Epithelial cell of esophagus (primary cell): ENCODE results near the gene SUMO4.

Source experiments
- DNase-seq: peaks from one replicate; pipeline ENCODE4 v3.0.0; 2010; ENCODE audit warnings: low read depth
- H3K4me3 ChIP-seq: 2 replicates; pipeline ENCODE4 v1.5.1; 2011; ENCODE audit warnings: mild to moderate bottlenecking, low read length, control low read depth
- TF ChIP-seq, protein P1 (sequence below): IDR thresholded peaks from 2 replicates; pipeline ENCODE4 v1.5.1; 2011; ENCODE audit warnings: low read depth, mild to moderate bottlenecking, low read length, control low read depth, inconsistent platforms; ENCODE audit not compliant: insufficient read depth; ENCODE audit errors: missing control alignments

Gene SUMO4

DNA sequence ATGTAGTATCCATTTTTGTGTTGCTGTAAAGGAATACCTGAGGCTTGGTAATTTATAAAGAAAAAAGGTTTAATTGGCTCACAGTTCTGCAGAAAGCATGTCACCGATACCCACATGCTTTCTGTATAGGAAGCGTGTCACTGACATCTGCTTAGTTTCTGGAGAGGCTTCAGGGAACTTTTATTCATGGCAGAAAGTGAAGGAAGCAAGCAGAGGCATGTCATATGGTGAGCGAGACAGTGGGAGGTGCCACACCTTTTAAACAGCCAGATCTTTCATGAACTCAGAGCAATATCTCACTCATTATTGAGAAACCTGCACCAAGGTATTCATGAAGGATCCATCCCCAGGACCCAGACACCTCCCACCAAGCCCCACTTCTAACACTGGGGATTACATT, 3.5 kb downstream of the SUMO4 start:
- H3K4me3 ChIP-seq, result no peak overlapping the region
- peak; percentile 88 for DNase-seq
- TF ChIP-seq, protein P1, sequence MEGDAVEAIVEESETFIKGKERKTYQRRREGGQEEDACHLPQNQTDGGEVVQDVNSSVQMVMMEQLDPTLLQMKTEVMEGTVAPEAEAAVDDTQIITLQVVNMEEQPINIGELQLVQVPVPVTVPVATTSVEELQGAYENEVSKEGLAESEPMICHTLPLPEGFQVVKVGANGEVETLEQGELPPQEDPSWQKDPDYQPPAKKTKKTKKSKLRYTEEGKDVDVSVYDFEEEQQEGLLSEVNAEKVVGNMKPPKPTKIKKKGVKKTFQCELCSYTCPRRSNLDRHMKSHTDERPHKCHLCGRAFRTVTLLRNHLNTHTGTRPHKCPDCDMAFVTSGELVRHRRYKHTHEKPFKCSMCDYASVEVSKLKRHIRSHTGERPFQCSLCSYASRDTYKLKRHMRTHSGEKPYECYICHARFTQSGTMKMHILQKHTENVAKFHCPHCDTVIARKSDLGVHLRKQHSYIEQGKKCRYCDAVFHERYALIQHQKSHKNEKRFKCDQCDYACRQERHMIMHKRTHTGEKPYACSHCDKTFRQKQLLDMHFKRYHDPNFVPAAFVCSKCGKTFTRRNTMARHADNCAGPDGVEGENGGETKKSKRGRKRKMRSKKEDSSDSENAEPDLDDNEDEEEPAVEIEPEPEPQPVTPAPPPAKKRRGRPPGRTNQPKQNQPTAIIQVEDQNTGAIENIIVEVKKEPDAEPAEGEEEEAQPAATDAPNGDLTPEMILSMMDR, result no peak

DNA sequence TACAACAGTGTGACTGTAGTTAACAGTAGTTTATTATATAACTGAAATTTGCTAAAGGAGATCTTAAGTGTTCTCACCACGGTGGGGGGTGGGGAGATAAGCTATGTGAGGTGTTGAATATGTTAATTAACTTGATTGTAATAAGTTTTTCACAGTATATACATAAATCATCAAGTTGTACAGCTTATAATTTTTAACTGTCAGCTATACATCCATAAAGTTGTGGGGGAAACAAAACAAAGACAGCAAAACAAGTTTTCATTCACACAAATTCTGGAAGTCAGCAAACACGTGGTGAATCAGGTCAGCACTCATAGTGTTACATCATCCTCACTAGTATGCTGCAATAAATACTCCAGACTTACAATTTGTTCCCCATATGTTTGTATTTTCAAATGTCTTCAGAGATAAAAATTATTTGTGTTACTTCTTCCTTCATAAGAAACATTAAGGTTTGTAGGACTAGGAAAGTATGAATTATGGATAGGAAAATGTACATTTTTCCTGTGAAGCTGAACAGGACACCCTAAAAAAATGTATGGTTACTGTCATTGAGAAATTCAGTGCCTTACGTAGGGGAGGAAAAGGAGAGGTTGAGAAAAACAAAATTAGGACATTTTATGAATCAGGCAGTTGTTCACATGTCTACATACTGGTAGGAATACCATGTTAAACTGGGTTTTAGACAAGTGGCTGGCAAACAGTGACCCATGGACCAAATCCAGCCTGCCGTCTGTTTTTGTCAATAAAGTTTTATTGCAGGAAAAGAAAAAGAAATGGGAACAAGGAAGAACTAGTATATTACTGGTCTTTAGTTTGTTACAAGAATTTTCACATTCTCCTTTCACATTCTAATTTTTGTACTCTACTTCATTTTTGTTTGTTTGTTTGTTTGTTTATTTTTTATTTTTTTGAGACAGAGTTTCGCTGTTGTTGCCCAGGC, 6.0 kb downstream of the SUMO4 start:
- TF ChIP-seq, protein P1, result no peak
- no peak overlapping the region for H3K4me3 ChIP-seq
- DNase-seq, result peak; percentile 52

DNA sequence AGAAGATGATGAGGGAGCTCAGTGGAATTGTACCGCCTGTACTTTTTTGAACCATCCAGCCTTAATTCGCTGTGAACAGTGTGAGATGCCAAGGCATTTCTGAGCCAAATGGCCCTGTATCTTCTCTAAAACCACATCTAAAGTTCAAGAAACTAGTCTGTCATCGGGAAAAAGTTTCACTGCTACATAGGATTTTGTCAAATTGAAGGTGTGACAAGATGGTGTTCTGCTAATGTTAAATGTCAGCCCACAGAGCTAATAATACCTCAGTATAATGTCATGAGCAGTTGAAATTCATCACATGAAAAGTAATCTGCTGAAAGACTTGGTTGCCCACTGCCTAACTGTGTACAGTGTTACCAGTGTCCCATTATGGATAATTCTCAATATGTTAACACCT, 9.6 kb downstream of the SUMO4 start:
- TF ChIP-seq, protein P1, result no peak
- DNase-seq, result no peak
- H3K4me3 ChIP-seq, result no peak overlapping the region

DNA sequence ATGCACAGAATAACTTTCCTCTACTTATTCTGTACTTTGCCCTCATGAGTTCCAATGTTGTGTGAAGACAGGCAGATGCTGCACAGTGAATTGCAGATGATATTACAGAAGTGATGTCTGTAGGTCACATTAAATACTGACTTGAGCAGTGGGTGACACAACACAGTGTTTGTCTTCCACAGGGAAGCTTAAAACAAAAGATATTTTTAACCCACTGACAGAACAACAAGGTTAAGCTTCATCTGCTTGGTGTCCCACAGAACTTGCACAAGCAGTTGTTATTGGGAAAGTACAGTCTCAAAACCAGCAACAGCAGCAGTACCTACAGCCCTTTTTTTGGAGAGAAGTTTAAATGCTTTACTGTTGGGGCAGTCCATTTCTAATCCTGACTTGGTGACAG, 10.5 kb downstream of the SUMO4 start:
- TF ChIP-seq, protein P1, result no peak
- no peak for DNase-seq
- H3K4me3 ChIP-seq, result no peak overlapping the region

DNA sequence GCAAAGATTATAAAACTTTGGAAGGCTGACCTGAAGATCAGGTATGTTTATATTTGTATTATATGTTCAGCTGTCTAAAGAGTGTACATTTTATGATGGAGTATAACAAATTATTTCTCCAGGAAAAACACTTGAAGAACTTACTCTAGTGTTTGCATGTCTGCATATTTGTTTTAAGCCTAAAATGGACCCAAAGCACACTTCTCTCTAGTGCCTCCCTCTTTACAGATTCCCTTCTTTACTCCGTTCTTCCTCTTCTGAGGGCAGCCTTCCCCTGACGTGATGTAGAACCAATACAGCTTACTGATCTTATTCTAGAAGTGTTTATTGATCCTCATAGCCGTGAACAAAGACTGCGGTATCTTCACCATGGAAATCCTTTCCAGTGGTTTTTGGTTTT, 13.9 kb downstream of the SUMO4 start:
- H3K4me3 ChIP-seq, result no peak overlapping the region
- DNase-seq, result no peak
- TF ChIP-seq, protein P1, result no peak

DNA sequence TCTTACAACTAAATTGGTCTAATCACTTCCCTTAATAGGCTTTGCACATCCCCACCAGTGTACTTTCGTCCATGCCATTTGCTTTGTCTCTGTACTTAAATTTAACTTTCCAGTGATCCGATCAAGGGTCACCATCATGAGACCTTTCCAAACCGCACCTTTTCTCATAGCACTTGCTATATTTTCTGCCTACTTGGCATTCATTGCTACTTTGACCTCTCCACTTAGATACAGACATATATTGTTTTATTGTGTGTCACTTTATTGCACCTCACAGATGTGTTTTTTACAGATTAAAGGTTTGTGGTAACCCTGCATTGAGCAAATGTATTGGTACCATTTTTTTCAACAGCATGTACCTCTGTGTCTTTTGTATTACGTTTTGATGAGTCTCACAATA, 14.8 kb downstream of the SUMO4 start:
- DNase-seq, result no peak
- TF ChIP-seq, protein P1, result no peak
- H3K4me3 ChIP-seq, result no peak overlapping the region
